CD4-positive, alpha-beta T cell treated with Interleukin-17A for 4 hours (primary cell): ENCODE results near the gene RNF214.

Source experiments
- DNase-seq: peaks from one replicate; pipeline ENCODE4 v3.0.0-alpha.2; 2020; ENCODE audit warnings: mixed read lengths

RNF214 gene

DNA sequence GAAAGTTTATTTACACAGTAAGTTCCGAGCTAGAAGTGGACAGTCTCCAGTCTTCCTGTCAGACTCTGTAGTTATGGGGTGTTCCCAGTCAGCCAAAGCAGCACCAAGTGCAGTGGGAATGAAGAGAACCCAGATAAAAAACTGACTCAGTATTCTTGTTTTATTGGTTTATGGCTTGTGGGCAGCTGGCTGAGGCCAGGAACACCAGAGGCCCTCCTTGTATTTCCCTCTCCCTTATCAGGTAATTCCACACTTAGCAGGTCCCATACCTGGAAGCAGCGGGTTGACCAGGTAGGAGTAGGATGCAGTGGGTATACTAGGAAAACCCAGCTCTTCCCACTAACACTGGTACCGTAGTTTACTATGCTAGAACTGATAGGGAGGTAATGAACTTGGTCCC lies 55.2 kb downstream of the RNF214 start:
- no peak for DNase-seq

DNA sequence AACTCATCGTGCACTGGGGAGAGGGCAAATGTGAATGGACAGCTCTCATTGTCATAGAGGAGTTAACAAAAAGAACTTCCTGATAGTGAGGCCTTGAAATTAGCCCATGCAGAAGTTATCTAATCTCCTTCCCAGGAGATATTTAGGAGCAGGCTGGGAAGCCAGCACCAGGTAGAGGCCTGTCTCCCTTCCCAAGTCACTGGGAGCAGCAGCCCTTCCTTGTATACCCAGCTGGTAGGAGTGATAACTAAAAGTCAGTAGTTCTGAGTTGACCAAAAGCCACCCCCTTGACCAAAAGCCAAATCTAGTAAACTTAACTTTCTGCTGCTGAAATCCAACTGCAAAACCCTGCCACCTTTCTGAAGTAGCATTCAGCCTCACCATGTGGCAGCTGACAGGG lies 57.3 kb downstream of the RNF214 start:
- DNase-seq = no peak

DNA sequence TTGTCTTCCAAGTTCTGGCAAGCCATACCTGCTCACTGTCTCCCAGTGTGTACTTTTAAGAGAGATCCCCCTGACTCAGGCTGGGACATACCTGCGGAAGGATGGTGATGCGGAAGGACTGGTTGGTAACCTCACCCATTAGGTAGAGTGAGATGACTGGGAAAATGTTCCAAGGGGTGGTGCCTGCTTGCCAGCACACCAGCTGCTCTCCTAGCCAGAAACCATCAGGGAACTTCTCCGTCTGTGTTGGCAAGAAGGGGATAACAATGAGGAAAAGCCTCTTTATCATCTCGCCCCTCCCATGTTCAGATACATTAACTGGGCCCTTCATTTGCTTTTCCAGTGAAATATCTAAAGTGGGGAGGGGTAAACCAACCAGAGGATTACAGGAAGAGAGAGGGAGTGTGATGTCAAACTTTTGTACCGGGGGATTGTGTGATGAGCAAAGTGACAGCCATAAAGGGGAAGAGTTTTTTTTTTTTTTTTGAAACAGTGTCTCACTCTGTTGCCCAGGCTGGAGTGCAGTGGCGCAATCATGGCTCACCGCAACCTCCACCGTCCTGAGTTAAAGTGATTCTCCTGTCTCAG lies 58.4 kb downstream of the RNF214 start, which contains the start of gene BACE1-AS:
BACE1-AS (plus strand) TSS at position 538 of the 588 bp plus-strand sequence.
- no peak for DNase-seq

DNA sequence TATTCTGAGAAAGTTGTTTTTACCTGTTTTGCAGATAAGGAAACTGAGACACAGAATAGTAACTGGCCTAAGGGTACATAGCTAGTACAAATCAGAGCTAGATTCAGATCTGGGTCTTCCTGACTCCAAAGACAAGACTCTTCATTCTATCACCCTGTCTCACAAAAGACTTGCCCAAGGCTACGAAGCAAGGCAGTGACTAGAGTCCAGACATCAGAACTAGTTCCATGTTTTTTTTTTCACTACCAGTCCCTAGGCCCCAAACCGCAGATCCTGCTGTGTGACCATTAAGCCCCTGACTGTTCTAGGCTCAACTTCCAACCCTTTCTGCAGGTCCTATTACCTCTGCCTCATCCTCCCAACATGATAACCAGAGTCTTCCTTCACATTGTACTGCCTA lies 60.1 kb downstream of the RNF214 start:
- no peak for DNase-seq

DNA sequence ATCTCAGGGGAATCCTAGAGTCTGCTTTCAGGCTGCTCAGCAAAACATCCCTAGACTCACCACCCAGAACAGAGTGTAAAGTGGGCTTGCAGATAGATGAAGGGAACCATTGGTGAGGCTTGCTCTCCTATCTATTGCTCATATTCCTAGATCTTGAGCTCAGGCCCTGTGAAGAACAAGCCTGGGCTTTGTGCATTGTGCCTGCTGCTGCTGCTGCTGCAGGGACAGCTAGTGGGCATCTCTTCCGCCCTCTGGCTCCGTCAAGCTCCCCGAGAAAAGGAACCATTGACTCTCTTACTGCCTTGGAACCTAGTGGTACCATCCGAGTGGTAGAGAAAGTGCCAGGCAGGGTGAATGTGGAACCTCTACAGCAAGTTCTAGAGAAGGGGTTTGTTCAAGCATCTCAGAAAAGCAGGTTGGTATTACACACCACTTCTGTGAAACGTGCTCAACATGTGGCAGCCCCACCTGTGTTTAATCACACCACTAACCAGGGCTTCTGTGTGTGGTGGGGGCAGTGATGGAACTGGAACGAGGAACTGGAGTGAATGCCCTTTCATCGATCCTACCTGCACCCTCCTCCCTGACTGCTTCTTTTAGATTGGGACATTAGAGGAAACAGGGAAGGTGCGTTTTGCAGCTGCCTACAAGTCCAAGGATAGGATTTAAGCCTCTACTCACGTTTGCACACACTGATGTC lies 63.1 kb downstream of the RNF214 start:
- DNase-seq = no peak

DNA sequence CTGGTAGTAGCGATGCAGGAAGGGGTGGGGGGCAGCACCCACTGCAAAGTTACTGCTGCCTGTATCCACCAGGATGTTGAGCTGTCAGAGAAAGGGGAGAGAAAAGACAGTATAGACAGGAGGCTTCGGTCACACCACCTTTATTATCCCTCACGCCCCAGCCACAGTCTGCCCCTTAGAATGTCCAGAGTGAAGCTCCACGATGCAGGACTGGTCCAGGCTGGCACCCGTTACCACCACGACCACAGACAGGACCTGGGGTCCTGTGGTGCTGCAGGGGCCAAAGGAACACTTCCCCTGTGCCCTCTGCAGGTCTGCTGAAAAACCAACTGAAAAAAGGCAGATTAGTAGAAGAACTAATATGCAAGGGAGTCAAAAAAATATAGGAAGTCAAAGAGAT lies 64.4 kb downstream of the RNF214 start:
- DNase-seq = no peak

DNA sequence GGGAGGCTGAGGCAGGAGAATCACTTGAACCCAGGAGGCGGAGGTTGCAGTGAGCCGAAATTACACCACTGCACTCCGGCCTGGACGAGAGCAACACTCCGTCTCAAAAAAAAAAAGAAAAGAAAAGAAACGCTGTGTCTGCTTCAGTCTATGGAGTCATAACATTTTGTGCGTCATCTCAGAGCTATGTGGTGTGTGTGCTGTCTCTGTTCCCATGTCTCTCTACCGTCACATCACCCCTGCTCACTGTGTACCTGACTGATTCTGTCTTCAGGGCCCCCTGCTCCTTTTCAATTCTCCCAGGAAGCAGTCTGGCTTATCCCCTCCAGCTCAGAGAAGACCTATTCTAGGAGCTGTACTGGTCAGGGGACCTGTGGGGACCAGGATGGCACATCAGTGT lies 65.7 kb downstream of the RNF214 start:
- DNase-seq = no peak

DNA sequence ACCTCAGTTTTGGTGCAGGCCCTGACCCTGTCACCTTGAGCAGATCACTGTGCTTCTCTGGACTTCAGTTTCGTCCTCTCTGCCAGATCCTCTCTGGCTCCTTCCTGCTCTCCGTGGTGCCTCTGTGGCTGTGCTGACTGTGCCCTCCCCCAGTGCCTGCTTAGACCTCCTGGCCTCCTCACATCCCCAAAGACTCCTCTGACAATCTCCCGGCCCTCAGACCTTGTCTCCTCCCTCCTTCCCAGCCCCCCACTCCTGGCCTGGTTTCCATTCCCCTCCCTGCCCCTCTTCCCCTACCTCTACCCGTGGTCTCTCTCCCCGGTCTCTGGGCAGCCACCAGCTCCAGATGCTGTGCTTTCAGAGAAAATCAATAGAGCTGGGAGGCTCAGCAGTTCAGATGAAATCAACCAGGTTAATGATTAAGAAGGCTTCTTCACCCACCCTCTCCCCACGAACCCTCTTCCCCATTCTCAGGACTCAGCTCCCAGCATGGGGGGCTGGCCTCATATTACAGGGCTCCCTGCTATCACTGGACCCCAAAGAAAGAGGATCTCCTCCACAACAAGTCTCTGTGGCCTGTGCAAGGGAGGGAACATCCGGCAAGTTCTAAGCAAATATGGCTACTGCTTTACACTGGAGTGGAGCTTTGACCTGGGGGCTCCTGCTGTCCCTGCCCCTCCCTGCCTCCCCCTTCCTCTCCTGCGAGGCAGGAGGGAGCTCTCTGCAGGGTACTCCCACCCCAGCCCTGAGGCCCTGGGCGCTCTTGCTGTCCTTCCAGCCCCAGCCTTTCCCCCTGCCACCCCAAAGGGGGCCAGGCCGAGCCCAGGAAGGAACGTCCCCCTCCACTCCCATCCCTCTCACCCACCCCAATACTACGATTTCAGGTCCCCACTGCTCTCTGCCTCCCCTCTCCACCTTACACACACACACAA lies 67.1 kb downstream of the RNF214 start:
- no peak for DNase-seq

DNA sequence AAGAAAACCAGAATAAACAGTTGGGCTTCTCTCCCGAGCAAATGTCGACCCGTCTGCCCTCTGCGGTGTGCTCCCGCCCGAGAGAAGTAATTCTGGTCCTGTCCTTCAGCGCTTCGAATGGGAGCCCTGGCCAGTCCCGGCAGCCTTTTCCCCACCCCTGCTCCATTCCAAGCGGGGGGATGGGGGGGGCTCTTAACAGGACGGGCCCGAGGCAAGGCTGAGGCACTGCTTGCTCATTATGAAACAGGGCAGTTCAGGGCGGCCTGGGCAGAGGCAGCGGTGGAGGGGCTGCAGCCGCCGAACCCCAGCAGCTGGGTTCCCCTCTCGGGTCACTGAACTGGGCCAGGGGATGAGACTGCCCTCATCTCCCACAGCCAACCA lies 67.8 kb downstream of the RNF214 start:
- no peak for DNase-seq

DNA sequence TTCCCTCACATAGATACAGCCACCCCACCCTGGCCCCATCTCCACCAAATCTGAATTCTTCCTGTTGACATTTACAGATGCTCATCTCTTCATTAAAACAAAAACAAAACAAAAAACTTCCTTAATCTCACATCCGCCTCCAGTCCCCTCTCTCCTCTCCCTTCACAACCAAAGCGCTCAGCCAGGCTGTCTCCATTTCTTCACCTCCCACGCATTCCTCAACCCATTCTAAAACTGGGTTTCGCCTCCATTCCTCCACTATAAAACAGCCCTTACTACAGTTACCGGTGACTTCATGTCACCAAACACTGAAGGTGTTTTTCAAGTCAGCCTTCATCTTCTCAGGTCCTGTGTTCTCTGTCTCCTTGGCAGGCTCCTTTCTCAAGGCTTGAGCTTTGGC lies 68.3 kb downstream of the RNF214 start:
- DNase-seq = no peak

DNA sequence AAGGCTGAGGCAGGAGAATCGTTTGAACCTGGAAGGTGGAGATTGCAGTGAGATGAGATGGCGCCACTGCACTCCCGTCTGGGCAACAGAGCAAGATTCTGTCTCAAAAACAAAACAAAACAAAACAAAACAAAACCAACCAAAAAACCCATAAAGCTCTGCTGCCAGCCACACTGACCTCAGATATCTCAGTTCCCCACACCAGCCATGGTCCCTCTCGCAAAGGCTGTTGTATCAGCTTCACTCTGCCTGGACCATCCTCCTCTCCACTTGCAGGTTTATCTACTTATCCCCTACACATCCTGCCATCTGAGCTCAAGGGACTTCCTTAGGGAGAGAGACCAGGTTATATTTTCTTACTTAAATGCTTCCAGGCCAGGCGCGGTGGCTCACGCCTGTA lies 69.8 kb downstream of the RNF214 start:
- no peak for DNase-seq

DNA sequence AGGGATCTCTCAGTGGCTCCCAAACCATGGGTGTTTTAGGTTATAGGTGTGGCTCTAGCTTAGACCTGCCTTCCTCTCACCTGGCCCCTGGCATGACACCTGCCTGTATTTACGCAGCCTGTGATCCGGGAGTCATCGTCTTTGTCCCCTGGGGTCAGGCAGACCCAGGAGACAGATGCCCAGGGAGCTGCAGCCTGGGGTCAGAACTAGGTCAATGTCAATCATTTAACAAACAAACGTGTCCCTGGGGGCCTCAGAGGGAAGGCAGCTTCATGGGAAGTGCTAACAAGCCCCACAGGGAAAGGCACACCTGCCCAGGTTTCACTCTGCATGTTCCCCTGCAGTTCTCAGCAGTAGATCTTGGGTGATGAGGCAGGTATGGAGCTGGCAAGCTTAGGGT lies 70.6 kb downstream of the RNF214 start:
- no peak for DNase-seq

DNA sequence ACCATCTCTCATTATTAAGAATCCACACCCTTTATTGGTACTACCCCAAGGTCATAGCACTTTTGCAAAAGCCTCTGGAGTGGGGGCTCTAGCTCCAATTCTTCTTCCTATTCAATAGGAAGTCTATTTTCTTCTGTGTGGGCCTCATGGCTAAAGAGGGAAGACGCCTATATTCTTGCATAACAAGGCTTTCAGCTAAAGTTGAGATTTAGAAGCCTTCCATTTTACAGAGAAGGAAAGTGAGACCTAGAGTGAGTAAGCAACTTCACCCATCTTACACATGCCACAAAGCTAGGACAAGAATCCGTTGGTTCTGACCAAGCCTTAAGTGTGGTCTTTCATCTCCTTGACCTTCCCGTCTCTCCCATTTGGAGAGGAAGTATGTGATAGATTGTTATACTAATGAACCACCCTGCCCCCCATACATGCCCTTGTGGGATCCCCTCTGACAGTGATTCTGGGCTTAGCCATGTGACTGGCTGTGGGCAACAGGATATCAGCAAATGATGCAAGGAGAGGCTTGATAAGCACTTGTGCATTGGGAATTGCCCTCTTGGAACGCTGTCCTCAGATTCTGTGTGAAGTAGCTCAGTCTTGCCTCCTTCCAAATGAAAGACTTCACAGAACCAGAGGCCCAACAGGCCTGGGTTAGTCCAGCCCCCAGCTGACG lies 71.3 kb downstream of the RNF214 start:
- no peak for DNase-seq

DNA sequence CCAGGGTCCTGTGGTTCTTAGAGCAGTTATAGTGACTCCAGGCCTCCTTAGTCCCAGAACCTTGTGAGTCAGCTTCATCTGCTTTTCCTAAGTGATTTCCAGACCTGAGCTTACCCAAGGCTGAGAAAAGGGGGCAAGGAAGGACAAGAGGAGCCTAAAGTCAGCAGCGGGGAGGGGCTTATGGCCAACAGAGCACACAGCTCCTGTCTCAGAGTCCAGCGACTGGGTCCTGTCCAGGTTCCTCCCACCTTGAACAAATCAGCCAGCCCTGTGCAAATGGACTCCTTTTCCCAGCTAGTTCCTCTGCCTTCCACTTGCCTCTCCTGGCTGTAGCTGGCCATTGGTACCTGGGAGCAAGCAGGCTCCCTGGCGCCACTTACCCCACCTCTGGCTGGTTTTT lies 72.7 kb downstream of the RNF214 start:
- no peak for DNase-seq

DNA sequence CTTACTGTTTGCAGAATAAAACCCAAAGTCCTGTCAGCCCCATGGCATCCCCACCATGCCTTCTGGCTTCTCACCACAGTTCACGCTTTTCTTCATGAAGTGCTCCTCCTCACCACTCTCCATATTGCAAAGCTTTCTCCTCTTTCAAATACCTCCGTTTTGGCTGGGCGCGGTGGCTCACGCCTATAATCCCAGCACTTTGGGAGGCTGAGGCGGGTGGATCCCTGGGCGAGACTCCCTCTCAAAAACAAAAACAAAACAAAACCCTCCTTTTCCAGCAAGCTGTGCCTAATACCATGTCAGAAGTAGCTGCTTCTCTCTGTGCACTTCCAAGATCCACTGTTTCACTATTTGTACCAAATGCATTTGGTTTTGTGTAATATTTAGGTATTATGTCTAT lies 76.8 kb downstream of the RNF214 start:
- no peak for DNase-seq

DNA sequence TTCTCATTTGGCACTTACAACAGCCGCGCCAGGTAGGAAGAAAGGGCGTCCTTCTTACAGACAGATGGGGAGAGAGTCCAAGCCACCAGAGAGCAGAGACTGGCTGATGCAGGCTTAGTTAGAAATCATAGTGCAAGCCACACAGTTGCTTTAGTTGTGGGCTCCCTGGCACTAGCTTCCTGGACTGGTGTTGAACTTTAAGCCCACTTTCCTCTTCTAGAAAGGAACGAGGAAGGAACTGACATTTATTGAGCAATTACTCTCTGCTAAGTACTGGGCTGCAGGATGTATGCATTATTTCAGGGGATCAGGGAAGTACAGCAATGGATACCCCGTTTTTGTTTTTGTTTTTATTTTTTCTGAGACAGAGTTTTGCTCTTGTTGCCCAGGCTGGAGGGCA lies 80.6 kb downstream of the RNF214 start:
- DNase-seq = no peak

DNA sequence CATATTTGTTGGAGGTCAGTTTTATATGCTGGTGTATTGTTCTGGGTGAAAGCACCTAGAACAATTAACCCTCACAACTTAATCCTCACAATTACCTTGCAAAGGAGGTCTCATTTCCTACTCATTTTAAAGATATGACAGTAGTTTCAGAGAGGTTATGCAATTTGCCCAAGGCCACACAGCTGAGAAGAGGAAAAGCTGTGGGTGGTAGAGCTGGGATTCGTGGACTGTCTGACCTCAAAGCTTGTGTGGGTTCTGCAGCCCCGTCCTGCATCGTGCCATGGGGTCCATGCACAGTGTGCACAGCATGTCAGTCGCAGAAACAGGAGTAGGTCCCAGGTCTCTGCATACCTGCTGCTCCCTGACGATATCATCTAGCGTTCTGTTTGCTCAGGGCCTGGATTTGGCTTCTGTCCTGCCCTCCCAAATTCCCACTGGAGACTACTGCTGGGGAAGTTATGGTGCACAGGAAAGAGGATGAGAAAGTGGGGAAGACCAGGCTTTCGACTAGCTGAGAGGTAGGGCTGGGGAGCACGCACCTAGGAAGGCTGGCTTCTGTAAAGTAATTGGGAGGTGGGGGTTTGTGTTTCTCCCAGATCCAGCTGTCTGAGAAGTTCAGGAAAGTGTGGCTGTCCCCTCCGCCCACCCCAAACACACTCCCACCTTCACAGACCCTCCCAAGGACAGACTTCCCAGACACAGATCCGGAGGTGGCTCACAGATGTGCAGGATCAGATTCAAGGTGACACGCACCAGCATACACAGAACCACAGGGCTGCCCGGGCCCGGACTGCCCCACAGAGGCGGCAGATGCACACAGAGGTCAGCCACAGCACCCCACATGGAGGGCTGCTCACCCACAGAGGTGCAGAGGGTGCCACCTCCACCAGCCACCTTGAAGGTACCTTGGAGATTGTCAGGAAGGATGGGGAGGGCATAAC lies 81.6 kb downstream of the RNF214 start:
- no peak for DNase-seq

DNA sequence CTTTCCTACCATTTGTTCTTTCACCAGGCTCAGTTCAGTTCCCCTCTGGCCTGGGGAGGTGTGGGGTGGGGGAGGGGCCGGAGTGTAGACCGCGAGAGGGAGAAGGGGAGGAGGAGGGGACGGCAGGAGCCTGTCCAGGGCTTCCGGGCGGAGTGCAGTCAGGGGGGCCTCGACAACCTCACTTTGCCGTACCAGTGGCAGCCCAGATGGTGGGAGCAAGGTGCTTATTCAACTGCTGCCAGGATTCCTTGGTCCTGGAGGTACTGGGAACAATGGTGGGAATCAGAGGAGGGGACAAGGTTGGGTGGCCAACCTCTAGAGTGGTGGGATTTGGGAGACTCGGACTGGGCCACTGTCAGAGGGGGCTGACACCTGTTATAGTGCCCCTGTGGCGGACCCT lies 82.4 kb downstream of the RNF214 start:
- DNase-seq = no peak

DNA sequence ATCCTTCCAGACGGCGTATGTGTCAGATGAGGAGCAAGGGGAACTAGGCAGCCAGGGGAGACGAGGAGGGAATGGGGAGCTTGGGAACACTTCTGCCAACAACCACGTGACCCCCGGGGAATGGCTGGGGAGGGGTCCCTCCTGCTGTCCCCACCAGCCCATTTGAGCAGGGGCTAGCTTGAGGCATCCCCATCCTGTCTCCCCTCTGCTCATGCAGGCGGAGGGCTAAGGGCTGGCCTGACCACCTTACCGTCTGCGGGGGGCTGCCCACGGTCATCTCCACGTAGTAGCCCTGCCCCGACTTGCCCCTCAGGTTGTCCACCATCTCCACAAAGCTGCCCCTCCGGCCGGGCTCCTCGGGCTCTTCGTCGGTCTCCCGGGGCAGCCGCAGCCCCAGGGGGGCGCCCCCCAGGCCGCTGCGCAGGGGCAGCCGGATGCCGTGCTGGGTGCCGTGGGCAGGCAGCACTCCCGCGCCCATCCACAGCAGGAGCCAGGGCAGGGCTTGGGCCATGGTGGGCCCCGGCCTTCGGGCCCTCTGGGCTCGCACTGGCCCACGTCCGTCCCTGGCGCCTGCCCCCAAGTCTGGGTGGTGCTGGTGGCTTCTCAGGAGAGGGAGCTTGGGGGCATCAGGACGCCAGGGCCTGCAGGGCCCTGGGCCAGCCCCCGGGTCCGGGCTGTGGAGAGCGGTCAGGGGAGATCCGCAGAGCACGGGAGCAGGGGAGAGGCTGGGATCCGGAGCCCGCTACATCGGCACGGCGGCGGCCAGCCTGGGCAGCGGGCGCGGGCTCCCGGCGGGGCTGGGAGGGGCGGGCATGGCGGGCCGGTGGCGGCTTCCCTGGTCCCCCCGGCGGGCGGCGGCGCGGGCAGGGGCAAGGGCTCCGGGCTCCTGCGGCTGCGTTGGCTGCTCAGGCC lies 83.1 kb downstream of the RNF214 start:
- peak; percentile 37 for DNase-seq

DNA sequence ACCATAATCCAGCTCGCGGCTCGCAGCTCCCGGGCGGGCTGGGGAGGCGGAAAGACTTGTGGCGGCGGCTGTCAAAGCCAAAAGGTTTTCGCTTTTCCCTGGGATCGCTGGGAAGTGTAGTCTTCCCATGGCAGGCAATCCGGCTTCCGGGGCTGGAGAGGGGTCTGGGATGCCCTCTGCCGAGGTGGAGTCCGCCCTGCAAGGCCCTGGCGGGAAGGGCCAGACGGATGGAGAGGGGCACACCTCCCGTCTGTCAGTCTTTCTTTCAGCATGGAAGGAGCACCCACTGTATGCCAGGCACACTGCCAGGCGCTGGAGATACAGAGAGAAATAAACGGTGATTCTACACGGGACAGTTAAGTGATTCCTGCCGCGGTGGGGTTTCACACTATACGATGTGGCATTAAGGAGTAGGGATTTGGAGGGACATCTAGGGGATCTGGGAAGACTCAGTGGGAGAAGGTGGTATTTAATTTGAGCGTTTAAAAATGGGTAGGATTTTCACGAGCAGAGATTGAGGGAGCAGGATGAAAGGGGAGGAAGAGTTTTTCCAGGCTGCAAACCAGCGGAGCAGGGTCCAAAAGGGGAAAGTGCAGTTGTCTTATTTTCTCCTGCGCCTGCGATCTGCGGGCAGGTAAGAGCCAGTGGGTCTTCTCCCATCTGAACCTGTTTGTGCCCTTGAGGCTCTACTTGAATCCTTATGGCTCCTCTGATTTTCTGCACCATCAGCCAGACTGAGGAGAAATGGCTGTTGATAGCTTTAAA lies 83.9 kb downstream of the RNF214 start, which contains the start of gene BACE1:
BACE1 (minus strand) TSS at position 60 of the 765 bp plus-strand sequence. CDS start 461 bp downstream, outside the sequence.
- DNase-seq = no peak
